RWPE2 (cell line): Measurements from ENCODE around the gene GNG8.

Experiments
- ATAC-seq: fragments of 200-7000 bp; cut with Tn5 transposase; 3 replicates; pipeline ENCODE4 v1.9.1; 2021; ENCODE audit warnings: low read depth
- DNase-seq: peaks from one replicate; pipeline ENCODE4 v3.0.0-alpha.2; 2020; ENCODE audit warnings: low spot score
- H3K27ac ChIP-seq: fragments of 450-650 bp; 2 replicates; pipeline ENCODE4 v1.5.1; 2017; ENCODE audit warnings: mild to moderate bottlenecking; ENCODE audit not compliant: poor library complexity, severe bottlenecking
- H3K27me3 ChIP-seq: fragments of 250-450 bp; sonication (Bioruptor Pico); 2 replicates; pipeline ENCODE4 v1.5.1; 2021; ENCODE audit warnings: mild to moderate bottlenecking, moderate library complexity; ENCODE audit not compliant: insufficient read depth, poor library complexity, severe bottlenecking
- H3K36me3 ChIP-seq: fragments of 250-450 bp; sonication (Bioruptor Pico); 2 replicates; pipeline ENCODE4 v1.5.1; 2020; ENCODE audit warnings: low read depth, mild to moderate bottlenecking, moderate library complexity
- H3K4me1 ChIP-seq: fragments of 250-450 bp; sonication (Bioruptor Pico); 2 replicates; pipeline ENCODE4 v1.5.1; 2021; ENCODE audit warnings: mild to moderate bottlenecking, moderate library complexity; ENCODE audit not compliant: insufficient read depth, poor library complexity, severe bottlenecking
- H3K4me3 ChIP-seq: fragments of 250-450 bp; sonication (Bioruptor Pico); 2 replicates; pipeline ENCODE4 v1.5.1; 2021; ENCODE audit warnings: mild to moderate bottlenecking, moderate library complexity; ENCODE audit not compliant: severe bottlenecking
- H3K9me3 ChIP-seq: fragments of 250-450 bp; sonication (Bioruptor Pico); 2 replicates; pipeline ENCODE4 v1.5.1; 2021; ENCODE audit warnings: mild to moderate bottlenecking, moderate library complexity; ENCODE audit not compliant: severe bottlenecking
- CTCF ChIP-seq: fragments of 450-650 bp; IDR thresholded peaks from one replicate; pipeline ENCODE4 v1.5.1; 2017; ENCODE audit warnings: mild to moderate bottlenecking, moderate library complexity; ENCODE audit not compliant: poor library complexity, severe bottlenecking

Gene GNG8

GRCh38 chr19:46608178-46608577, 27.8 kb downstream of the GNG8 start:
- peaks cover 49% of the 10 kb centered on the region for H3K36me3 ChIP-seq

GRCh38 chr19:46607448-46607841, 28.6 kb downstream of the GNG8 start:
- Histone ChIP-seq H3K27me3 (no peaks in the 10 kb centered on the region), H3K36me3 (peaks cover 55% of the 10 kb centered on the region), H3K4me3 (no peak overlapping the region), H3K9me3 (no peaks in the 10 kb centered on the region), H3K4me1 (peaks cover 4% of the 10 kb centered on the region), H3K27ac (no peak overlapping the region)
- no peak for TF ChIP-seq CTCF
- DNase-seq (no peak), ATAC-seq (no peak)

More at GRCh38 chr19:46608178-46608577, 27.8 kb downstream of the GNG8 start:
- ATAC-seq (no peak), DNase-seq (no peak)
- Histone ChIP-seq H3K27ac (no peak overlapping the region), H3K27me3 (no peaks in the 10 kb centered on the region), H3K4me1 (peaks cover 2% of the 10 kb centered on the region), H3K4me3 (no peak overlapping the region), H3K9me3 (no peaks in the 10 kb centered on the region)
- TF ChIP-seq CTCF = no peak

- TF ChIP-seq CTCF = no peak
- no peaks in the 10 kb centered on the region for H3K9me3 ChIP-seq
- H3K36me3 ChIP-seq = peaks cover 55% of the 10 kb centered on the region
- peaks cover 4% of the 10 kb centered on the region for H3K4me1 ChIP-seq
- DNase-seq (no peak), ATAC-seq (no peak)
- H3K27ac ChIP-seq = no peak overlapping the region
- no peak overlapping the region for H3K4me3 ChIP-seq
- no peaks in the 10 kb centered on the region for H3K27me3 ChIP-seq
Observed at GRCh38 chr19:46606681-46607447, 29.1 kb downstream of the GNG8 start.

- TF ChIP-seq CTCF = no peak
- no peak overlapping the region for H3K27ac ChIP-seq
- H3K9me3 ChIP-seq = no peaks in the 10 kb centered on the region
- H3K4me3 ChIP-seq = no peak overlapping the region
- peaks cover 55% of the 10 kb centered on the region for H3K36me3 ChIP-seq
- H3K4me1 ChIP-seq = peaks cover 4% of the 10 kb centered on the region
- no peaks in the 10 kb centered on the region for H3K27me3 ChIP-seq
- ATAC-seq = no peak
- no peak for DNase-seq
Observed at GRCh38 chr19:46606019-46606418, 30.0 kb downstream of the GNG8 start.

- Histone ChIP-seq H3K4me1 (peaks cover 4% of the 10 kb centered on the region), H3K36me3 (peaks cover 55% of the 10 kb centered on the region), H3K27me3 (no peaks in the 10 kb centered on the region), H3K9me3 (no peaks in the 10 kb centered on the region), H3K4me3 (no peak overlapping the region), H3K27ac (no peak overlapping the region)
- TF ChIP-seq CTCF = no peak
- no peak for ATAC-seq
- no peak for DNase-seq
Observed at GRCh38 chr19:46605356-46605821, 30.6 kb downstream of the GNG8 start.
